ENCODE measurements around the gene CAPN1. TPM values are rescaled to one million over a fixed set of nuclear protein-coding genes. Genes with fewer than 3 reads are reported as not detected.

The CAPN1 gene
- total and polyA plus RNA-seq, 9 of the 15 experiments (the other 6 are each of a cell fraction or from before 2014, with no cell fraction given), result 3.5 to 199 (median 61.6) TPM

GRCh38 chr11:65260756-65261590 lies 79.2 kb downstream of the CAPN1 start (continued):
- TF ChIP-seq SMARCA4 (IDR thresholded peaks at IDR 0.05), result no peak
- TF ChIP-seq HDAC2 (IDR thresholded peaks at IDR 0.05), result peak; percentile 45; the same call in 1 of the 2 replicates
- TF ChIP-seq KAT7 (CRISPR knock-in tag; IDR thresholded peaks at IDR 0.05; ENCODE audit: borderline replicate concordance), result peak; percentile 51; the same call in 1 of the 2 replicates
- no peak for TF ChIP-seq ZNF699 (CRISPR knock-in tag; IDR thresholded peaks at IDR 0.05; ENCODE audit: insufficient replicate concordance)
- TF ChIP-seq NRF1 (conservative IDR thresholded peaks at IDR 0.05 in 1 of 2, IDR thresholded peaks at IDR 0.05 in 1 of 2), result no peak
- no peak for TF ChIP-seq ZNF778 (CRISPR knock-in tag; IDR thresholded peaks at IDR 0.05)
- no peak for TF ChIP-seq NCOA1 (IDR thresholded peaks at IDR 0.05; ENCODE audit: low read depth)
- TF ChIP-seq USF2 (CRISPR knock-in tag; IDR thresholded peaks at IDR 0.05), result no peak
- peak; percentile 26 for TF ChIP-seq BRD9 (IDR thresholded peaks at IDR 0.05; ENCODE audit: low read depth, partially characterized antibody)
- TF ChIP-seq RFX1 (IDR thresholded peaks at IDR 0.05), result peak; percentile 90
- TF ChIP-seq ILF3 (IDR thresholded peaks at IDR 0.05; ENCODE audit: borderline replicate concordance), result no peak
- TF ChIP-seq ZKSCAN8 (CRISPR knock-in tag; IDR thresholded peaks at IDR 0.05), result no peak
- no peak for TF ChIP-seq PHB2 (IDR thresholded peaks at IDR 0.05; ENCODE audit: low read depth)
- 0 out of 2 replicates have a peak, but pooled peaks have one; percentile 35 for TF ChIP-seq HDAC8 (tag; IDR thresholded peaks at IDR 0.05)
- TF ChIP-seq ARID1B (IDR thresholded peaks at IDR 0.05), result 0 out of 2 replicates have a peak, but pooled peaks have one; percentile 34
- TF ChIP-seq ZFP30 (CRISPR knock-in tag; IDR thresholded peaks at IDR 0.05; ENCODE audit: borderline replicate concordance), result no peak
- no peak for TF ChIP-seq HIVEP1 (CRISPR knock-in tag; IDR thresholded peaks at IDR 0.05)
- TF ChIP-seq ARNT (IDR thresholded peaks at IDR 0.05), result 0 out of 4 replicates have a peak, but pooled peaks of 1 of the 2 experiments have one; percentile 70
- peak; percentile 40; the same call in 1 of the 2 replicates for TF ChIP-seq MTA1 (IDR thresholded peaks at IDR 0.05; ENCODE audit: borderline replicate concordance)
- TF ChIP-seq PTTG1 (tag; IDR thresholded peaks at IDR 0.05; ENCODE audit: low read depth), result no peak
- no peak for TF ChIP-seq FOXA1 (IDR thresholded peaks at IDR 0.05; ENCODE audit: borderline replicate concordance)
- TF ChIP-seq L3MBTL2 (IDR thresholded peaks at IDR 0.05), result no peak
- 0 out of 2 replicates have a peak, but pooled peaks have one; percentile 21 for TF ChIP-seq NFRKB (IDR thresholded peaks at IDR 0.05; ENCODE audit: low read depth)
- TF ChIP-seq TAF15 (IDR thresholded peaks at IDR 0.05; ENCODE audit: low read depth, low read length), result no peak
- TF ChIP-seq ZFP91 (CRISPR knock-in tag; IDR thresholded peaks at IDR 0.05), result 0 out of 2 replicates have a peak, but pooled peaks have one; percentile 39
- peak; percentile 38 for TF ChIP-seq DPF2 (IDR thresholded peaks at IDR 0.05)
- no peak for TF ChIP-seq HNRNPUL1 (IDR thresholded peaks at IDR 0.05; ENCODE audit: low read length)
- TF ChIP-seq HDGF (IDR thresholded peaks at IDR 0.05), result peak; percentile 71; the same call in 1 of the 2 replicates
- TF ChIP-seq GATA2 (CRISPR knock-in tag; IDR thresholded peaks at IDR 0.05), result 0 out of 2 replicates have a peak, but pooled peaks have one; percentile 38
- TF ChIP-seq FOXA3 (CRISPR knock-in tag; conservative IDR thresholded peaks at IDR 0.05 in 1 of 2, IDR thresholded peaks at IDR 0.05 in 1 of 2), result no peak

Data from K562 (cell line).